GM12872 (cell line): ENCODE measurements around the gene EIF2B5.

Experiments
- CTCF ChIP-seq: IDR thresholded peaks from 3 replicates; pipeline ENCODE4 v1.5.1; 2011; ENCODE audit warnings: low read depth, mild to moderate bottlenecking, low read length, moderate library complexity; ENCODE audit not compliant: insufficient read depth

The EIF2B5 gene

GRCh38 chr3:184148076-184148475, 12.9 kb downstream of the EIF2B5 start:
- TF ChIP-seq CTCF, result no peak

GRCh38 chr3:184149123-184149522, 14.0 kb downstream of the EIF2B5 start:
- no peak for TF ChIP-seq CTCF

- no peak for TF ChIP-seq CTCF
Measured at GRCh38 chr3:184154885-184155643, 19.9 kb downstream of the EIF2B5 start, which contains the start of gene DVL3. TSS of gene DVL3 (plus strand) at chr3:184155377. CDS start at chr3:184155636, 259 bp downstream.

GRCh38 chr3:184155644-184156521, 20.7 kb downstream of the EIF2B5 start:
- no peak for TF ChIP-seq CTCF

- no peak for TF ChIP-seq CTCF
Measured at GRCh38 chr3:184156522-184156955, 21.4 kb downstream of the EIF2B5 start.

GRCh38 chr3:184157206-184157605, 22.0 kb downstream of the EIF2B5 start:
- no peak for TF ChIP-seq CTCF

- no peak for TF ChIP-seq CTCF
Measured at GRCh38 chr3:184158404-184158803, 23.2 kb downstream of the EIF2B5 start.
